Measurements from ENCODE around the gene LUC7L3.

DNA sequence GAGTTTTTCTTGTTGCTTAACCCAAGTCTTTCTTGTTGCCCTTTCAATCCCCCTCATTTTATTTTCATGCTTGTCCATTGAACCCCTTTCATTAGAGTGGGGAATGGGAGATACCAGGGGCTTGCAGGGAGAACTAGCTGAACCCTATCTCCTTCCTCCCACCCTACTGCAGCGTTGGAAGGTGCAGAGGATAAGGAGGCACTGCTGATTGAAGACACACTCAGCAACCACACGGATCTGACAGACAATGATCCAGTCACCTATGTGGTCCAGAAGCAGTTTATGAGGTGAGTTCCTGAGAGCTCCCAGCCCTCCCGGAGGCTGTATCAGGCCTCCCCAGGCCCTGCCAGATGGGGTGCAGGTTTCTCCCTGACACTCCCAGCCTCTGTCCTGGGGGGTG is 44.2 kb upstream of the LUC7L3 start:
- no peak for TF ChIP-seq ZNF282 (IDR thresholded peaks at IDR 0.05; ENCODE audit: partially characterized antibody)
- no peak for TF ChIP-seq DMAP1 (CRISPR knock-in tag; IDR thresholded peaks at IDR 0.05)
- TF ChIP-seq, protein P1, sequence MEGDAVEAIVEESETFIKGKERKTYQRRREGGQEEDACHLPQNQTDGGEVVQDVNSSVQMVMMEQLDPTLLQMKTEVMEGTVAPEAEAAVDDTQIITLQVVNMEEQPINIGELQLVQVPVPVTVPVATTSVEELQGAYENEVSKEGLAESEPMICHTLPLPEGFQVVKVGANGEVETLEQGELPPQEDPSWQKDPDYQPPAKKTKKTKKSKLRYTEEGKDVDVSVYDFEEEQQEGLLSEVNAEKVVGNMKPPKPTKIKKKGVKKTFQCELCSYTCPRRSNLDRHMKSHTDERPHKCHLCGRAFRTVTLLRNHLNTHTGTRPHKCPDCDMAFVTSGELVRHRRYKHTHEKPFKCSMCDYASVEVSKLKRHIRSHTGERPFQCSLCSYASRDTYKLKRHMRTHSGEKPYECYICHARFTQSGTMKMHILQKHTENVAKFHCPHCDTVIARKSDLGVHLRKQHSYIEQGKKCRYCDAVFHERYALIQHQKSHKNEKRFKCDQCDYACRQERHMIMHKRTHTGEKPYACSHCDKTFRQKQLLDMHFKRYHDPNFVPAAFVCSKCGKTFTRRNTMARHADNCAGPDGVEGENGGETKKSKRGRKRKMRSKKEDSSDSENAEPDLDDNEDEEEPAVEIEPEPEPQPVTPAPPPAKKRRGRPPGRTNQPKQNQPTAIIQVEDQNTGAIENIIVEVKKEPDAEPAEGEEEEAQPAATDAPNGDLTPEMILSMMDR (CRISPR knock-in tag; IDR thresholded peaks at IDR 0.05), result no peak
- TF ChIP-seq EP300 (IDR thresholded peaks at IDR 0.05; ENCODE audit: low read depth in 2 of 2, low read length in 2 of 2), result no peak
- no peak for TF ChIP-seq EP300 (CRISPR knock-in tag; IDR thresholded peaks at IDR 0.05; ENCODE audit: borderline replicate concordance)
- no peak for TF ChIP-seq ZNF276 (CRISPR knock-in tag; IDR thresholded peaks at IDR 0.05; ENCODE audit: low read depth)
- no peak for TF ChIP-seq MAX (IDR thresholded peaks at IDR 0.05)
- no peak for TF ChIP-seq ZNF280D (CRISPR knock-in tag; IDR thresholded peaks at IDR 0.05)
- TF ChIP-seq POLR2AphosphoS5 (IDR thresholded peaks at IDR 0.05; ENCODE audit: low read depth, low read length), result no peak
